B cell (primary cell): ENCODE measurements around the gene ANGEL2. TPM values are rescaled to one million over a fixed set of nuclear protein-coding genes. Genes with fewer than 3 reads are reported as not detected.

Experiments
- ATAC-seq: fragments of 200-7000 bp; cut with Tn5 transposase; one replicate; pipeline ENCODE4 v1.10.0; 2021; ENCODE audit warnings: low read depth, mild to moderate bottlenecking, moderate number of reproducible peaks, moderate library complexity
- CTCF ChIA-PET: fragments of 350-600 bp; sonication (Branson Sonifier 250); formaldehyde crosslinking; loops from one replicate; lab custom pipeline; 2021; ENCODE audit warnings: antibody characterized with exemption, inconsistent platforms; lab: Charles Lee
- POLR2A ChIA-PET: fragments of 350-600 bp; sonication (Branson Sonifier 250); formaldehyde crosslinking; loops from one replicate; lab custom pipeline; 2021; ENCODE audit warnings: antibody characterized with exemption; lab: Charles Lee
- DNase-seq: peaks from one replicate; pipeline ENCODE4 v3.0.0; 2013
- H2AFZ ChIP-seq: 2 replicates; pipeline ENCODE4 v1.6.1; 2012; ENCODE audit warnings: mild to moderate bottlenecking, low read depth, low read length; ENCODE audit not compliant: insufficient read depth, poor library complexity, severe bottlenecking
- H3K27ac ChIP-seq, 2 donors: 1 replicate in 1 of 2; 2 replicates in 1 of 2; pipeline ENCODE4 v1.5.1; 2012 to 2013; ENCODE audit warnings: low read length in 2 of 2, mild to moderate bottlenecking in 2 of 2, moderate library complexity in 1 of 2
- H3K27me3 ChIP-seq, 4 experiments: fragments of 200-600 bp in 1 of 4; sonication (generic) in 1 of 4; replicated peaks in 1 of 4; 1 replicate in 2 of 4; 2 replicates in 2 of 4; pipeline versions ENCODE4 v1.6.1 to v1.7.0; 2013 to 2016; ENCODE audit warnings: low read length in 3 of 4, mild to moderate bottlenecking in 2 of 4, mixed read lengths in 1 of 4, moderate library complexity in 1 of 4; ENCODE audit not compliant: insufficient read depth in 4 of 4, control insufficient read depth in 3 of 4; ENCODE audit errors: control extremely low read depth in 1 of 4
- H3K36me3 ChIP-seq, 2 experiments: replicated peaks in 1 of 2; 1 replicate in 1 of 2; 2 replicates in 1 of 2; pipeline versions ENCODE4 v1.6.1 to v1.7.1; 2013; ENCODE audit warnings: low read length in 1 of 2; ENCODE audit not compliant: insufficient read depth in 2 of 2, control insufficient read depth in 1 of 2; ENCODE audit errors: control extremely low read depth in 1 of 2, extremely low read depth in 1 of 2
- H3K4me1 ChIP-seq, 2 donors: fragments of 200-600 bp in 1 of 2; sonication (generic) in 1 of 2; 1 replicate in 1 of 2; 2 replicates in 1 of 2; pipeline versions ENCODE4 v1.5.1 to v1.6.1; 2013 to 2017; ENCODE audit warnings: low read length in 2 of 2; ENCODE audit not compliant: control insufficient read depth in 2 of 2, insufficient read depth in 2 of 2
- H3K4me2 ChIP-seq: replicated peaks from 2 replicates; pipeline ENCODE3; 2012; ENCODE audit warnings: mild to moderate bottlenecking, low read depth, low read length; ENCODE audit not compliant: poor library complexity, severe bottlenecking
- H3K4me3 ChIP-seq, 5 experiments: fragments of 200-600 bp in 1 of 5; sonication (generic) in 1 of 5; 1 replicate in 3 of 5; 2 replicates in 2 of 5; pipeline versions ENCODE4 v1.5.1 to v1.7.0; 2011 to 2016; ENCODE audit warnings: low read length in 4 of 5, mild to moderate bottlenecking in 4 of 5, low read depth in 2 of 5, control low read depth in 1 of 5, moderate library complexity in 1 of 5; ENCODE audit not compliant: insufficient read depth in 1 of 5; ENCODE audit errors: control extremely low read depth in 1 of 5, extremely low read depth in 1 of 5
- H3K79me2 ChIP-seq: fragments of 200-600 bp; sonication (generic); one replicate; pipeline ENCODE4 v1.6.0; 2016; ENCODE audit warnings: low read length; ENCODE audit not compliant: control insufficient read depth, insufficient read depth
- H3K9ac ChIP-seq: fragments of 200-600 bp; sonication (generic); 2 replicates; pipeline ENCODE4 v1.6.1; 2017; ENCODE audit warnings: mild to moderate bottlenecking, low read length, moderate library complexity
- H3K9me3 ChIP-seq, 3 donors: one replicate each; pipeline versions ENCODE4 v1.6.1 to v1.7.1; 2013; ENCODE audit warnings: low read length in 2 of 3; ENCODE audit not compliant: control insufficient read depth in 2 of 3, insufficient read depth in 1 of 3; ENCODE audit errors: control extremely low read depth in 1 of 3
- H4K20me1 ChIP-seq: 2 replicates; pipeline ENCODE4 v1.6.0; 2012; ENCODE audit warnings: mild to moderate bottlenecking, low read length; ENCODE audit not compliant: insufficient read depth, control insufficient read depth, poor library complexity, severe bottlenecking
- H3K27ac Mint-ChIP-seq: one replicate; pipeline ENCODE4 v1.8.0; 2021; ENCODE audit warnings: mixed read lengths
- H3K27me3 Mint-ChIP-seq: one replicate; pipeline ENCODE4 v1.8.0; 2021; ENCODE audit warnings: mixed read lengths
- H3K4me1 Mint-ChIP-seq: one replicate; pipeline ENCODE4 v1.8.0; 2021; ENCODE audit warnings: mixed read lengths
- H3K4me3 Mint-ChIP-seq: one replicate; pipeline ENCODE4 v1.8.0; 2021; ENCODE audit warnings: mixed read lengths
- H3K9me3 Mint-ChIP-seq: one replicate; pipeline ENCODE4 v1.8.0; 2022; ENCODE audit warnings: mixed read lengths; ENCODE audit not compliant: insufficient read depth
- EZH2 ChIP-seq: IDR thresholded peaks from 2 replicates; pipeline ENCODE4 v1.6.1; 2012; ENCODE audit warnings: borderline replicate concordance, low read depth, mild to moderate bottlenecking, moderate library complexity, low read length; ENCODE audit not compliant: insufficient read depth, poor library complexity, severe bottlenecking
- WGBS: methylation state at CpG from one replicate; pipeline ENCODE4 v1.1.5; 2013; ENCODE audit warnings: missing lambda C conversion rate; ENCODE audit not compliant: insufficient coverage; 5-methylcytosine and 5-hydroxymethylcytosine counted together
- intact Hi-C: fragments of 100-400 bp; cut with micrococcal nuclease; formaldehyde crosslinking; loops from one replicate; pipeline ENCODE4 v1.10.0; 2022
- polyA plus RNA-seq: library from polyadenylated mRNA; depleted of rRNA; stranded (reverse); fragments of >200 nt; gene quantifications from 2 replicates; pipeline ENCODE4 v1.2.3, GENCODE V29; 2012
- total RNA-seq, 2 donors: library from RNA; stranded (reverse); fragments of 120-200 nt in 1 of 2; gene quantifications; 1 replicate in 1 of 2; 2 replicates in 1 of 2; pipeline versions ENCODE4 v1.2.3 to v1.2.4, GENCODE V29; 2013 to 2022
- TF ChIP-seq, protein P1 (sequence below): fragments of 200-600 bp; IDR thresholded peaks from one replicate; pipeline ENCODE4 v1.8.0; 2022; ENCODE audit warnings: antibody characterized with exemption, mild to moderate bottlenecking

The ANGEL2 gene
- total and polyA plus RNA-seq, 2 donors (not counting 1 experiment from before 2014, with no cell fraction given): 25.2 to 94.2 TPM

DNA sequence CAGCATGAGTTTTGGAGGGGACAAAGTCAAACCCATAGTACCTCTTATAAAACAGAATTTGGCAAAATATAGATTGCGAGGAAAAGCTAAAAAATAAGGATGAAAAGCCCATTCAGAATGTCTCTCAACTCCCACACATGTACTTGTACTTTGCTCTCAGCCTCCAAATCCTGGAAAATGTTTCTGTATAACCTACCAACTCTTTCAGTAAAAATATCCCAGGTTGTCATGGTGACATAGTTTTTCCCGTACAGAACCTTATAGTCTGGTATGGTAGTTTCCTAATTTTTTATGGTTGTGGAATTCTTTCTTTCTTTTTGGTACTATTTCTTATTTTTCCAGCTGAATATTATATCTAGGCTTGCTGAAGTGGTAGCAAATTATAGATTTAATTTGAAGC is 19.9 kb upstream of the ANGEL2 start:
- Histone ChIP-seq H4K20me1 (no peaks in the 10 kb centered on the region), H3K27me3 (peaks cover 0 to 14% (median 2%) of the 10 kb centered on the region in 4 experiments), H3K4me1 (no peaks in the 10 kb centered on the region), H3K36me3 (no peaks in the 10 kb centered on the region), H3K9me3 (peaks cover 0 to 3% (median 0%) of the 10 kb centered on the region in 3 donors), H3K4me3 (no peak overlapping the region), H2AFZ (no peak overlapping the region), H3K27ac (no peak overlapping the region), H3K4me2 (no peak overlapping the region), H3K79me2 (no peaks in the 10 kb centered on the region), H3K9ac (no peak overlapping the region)
- ChIA-PET POLR2A (no interaction called here), CTCF (no interaction called here)
- Mint-ChIP-seq H3K9me3 (no peaks in the 10 kb centered on the region), H3K27ac (no peak overlapping the region), H3K4me1 (no peaks in the 10 kb centered on the region), H3K27me3 (peaks cover 43% of the 10 kb centered on the region), H3K4me3 (no peak overlapping the region)
- intact Hi-C loops: no loop called here
- TF ChIP-seq EZH2: no peak
- TF ChIP-seq, protein P1, sequence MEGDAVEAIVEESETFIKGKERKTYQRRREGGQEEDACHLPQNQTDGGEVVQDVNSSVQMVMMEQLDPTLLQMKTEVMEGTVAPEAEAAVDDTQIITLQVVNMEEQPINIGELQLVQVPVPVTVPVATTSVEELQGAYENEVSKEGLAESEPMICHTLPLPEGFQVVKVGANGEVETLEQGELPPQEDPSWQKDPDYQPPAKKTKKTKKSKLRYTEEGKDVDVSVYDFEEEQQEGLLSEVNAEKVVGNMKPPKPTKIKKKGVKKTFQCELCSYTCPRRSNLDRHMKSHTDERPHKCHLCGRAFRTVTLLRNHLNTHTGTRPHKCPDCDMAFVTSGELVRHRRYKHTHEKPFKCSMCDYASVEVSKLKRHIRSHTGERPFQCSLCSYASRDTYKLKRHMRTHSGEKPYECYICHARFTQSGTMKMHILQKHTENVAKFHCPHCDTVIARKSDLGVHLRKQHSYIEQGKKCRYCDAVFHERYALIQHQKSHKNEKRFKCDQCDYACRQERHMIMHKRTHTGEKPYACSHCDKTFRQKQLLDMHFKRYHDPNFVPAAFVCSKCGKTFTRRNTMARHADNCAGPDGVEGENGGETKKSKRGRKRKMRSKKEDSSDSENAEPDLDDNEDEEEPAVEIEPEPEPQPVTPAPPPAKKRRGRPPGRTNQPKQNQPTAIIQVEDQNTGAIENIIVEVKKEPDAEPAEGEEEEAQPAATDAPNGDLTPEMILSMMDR: no peak
- no CpG with 5 or more reads among the region's 2 CpGs for WGBS
- DNase-seq: no peak
- ATAC-seq: no peak

DNA sequence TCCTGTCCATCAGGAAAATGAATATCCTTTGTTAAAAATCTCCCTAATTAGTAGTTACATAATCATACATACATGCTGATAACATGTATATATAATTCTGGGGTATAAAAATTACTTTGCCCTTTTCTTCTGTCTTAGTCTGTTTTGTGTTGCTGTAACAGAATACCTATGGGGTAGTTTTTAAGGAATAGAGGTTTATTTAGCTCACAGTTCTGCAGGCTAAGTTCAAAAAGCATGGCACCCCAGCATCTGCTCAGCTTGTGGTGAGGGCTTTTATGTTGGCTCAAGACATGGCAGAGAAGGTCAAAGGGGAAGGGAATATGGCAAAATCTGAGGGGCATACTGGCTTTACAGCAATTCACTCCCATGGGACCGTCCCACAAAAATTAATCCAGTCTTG is 19.0 kb upstream of the ANGEL2 start:
- ChIA-PET CTCF (no interaction called here), POLR2A (no interaction called here)
- Histone ChIP-seq H4K20me1 (no peaks in the 10 kb centered on the region), H3K27ac (no peak overlapping the region), H3K4me2 (no peak overlapping the region), H3K9ac (no peak overlapping the region), H3K4me1 (no peaks in the 10 kb centered on the region), H2AFZ (no peak overlapping the region), H3K36me3 (no peaks in the 10 kb centered on the region), H3K4me3 (no peak overlapping the region), H3K27me3 (peaks cover 0 to 13% (median 2%) of the 10 kb centered on the region in 4 experiments), H3K79me2 (no peaks in the 10 kb centered on the region), H3K9me3 (peaks cover 0 to 3% (median 0%) of the 10 kb centered on the region in 3 donors)
- DNase-seq: no peak
- WGBS: 100% methylated on average over 1 of the region's 1 CpG
- no peak for ATAC-seq
- no peak overlapping the region for H3K4me3 Mint-ChIP-seq
- no peak overlapping the region for H3K27ac Mint-ChIP-seq
- no peak for TF ChIP-seq EZH2
- TF ChIP-seq, protein P1: no peak
- no peaks in the 10 kb centered on the region for H3K4me1 Mint-ChIP-seq
- intact Hi-C loops: no loop called here
- no peaks in the 10 kb centered on the region for H3K9me3 Mint-ChIP-seq
- H3K27me3 Mint-ChIP-seq: peaks cover 48% of the 10 kb centered on the region
